Measurements from ENCODE around the gene DGAT2. TPM values are rescaled to one million over a fixed set of nuclear protein-coding genes. Genes with fewer than 3 reads are reported as not detected.

The DGAT2 gene
- total RNA-seq, 1 donor from 2014 or later = 7.4 TPM

DNA sequence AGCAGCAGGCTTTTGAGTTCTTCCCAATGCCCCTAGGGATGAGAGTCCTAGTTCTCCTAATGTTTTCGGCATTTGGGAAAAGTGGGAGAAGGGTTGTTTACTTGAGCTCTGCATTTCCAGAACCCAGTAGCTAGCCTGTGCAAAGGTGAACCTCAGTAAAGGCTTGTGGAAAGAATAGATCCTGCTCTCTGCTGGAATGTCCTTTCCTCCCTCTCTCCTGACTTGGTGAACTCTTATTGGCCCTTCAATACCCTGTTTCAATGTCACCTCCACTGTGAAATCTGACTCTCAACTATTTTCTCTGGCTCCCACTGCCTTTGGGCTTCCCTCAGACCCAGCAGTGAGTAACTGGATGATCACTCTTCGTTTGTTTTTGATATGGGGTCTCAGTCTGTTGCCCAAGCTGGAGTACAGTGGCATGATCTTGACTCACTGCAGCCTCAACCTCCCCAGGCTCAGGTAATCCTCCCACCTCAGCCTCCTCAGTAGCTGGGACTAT is 44.0 kb downstream of the DGAT2 start:
- TF ChIP-seq, protein P1, sequence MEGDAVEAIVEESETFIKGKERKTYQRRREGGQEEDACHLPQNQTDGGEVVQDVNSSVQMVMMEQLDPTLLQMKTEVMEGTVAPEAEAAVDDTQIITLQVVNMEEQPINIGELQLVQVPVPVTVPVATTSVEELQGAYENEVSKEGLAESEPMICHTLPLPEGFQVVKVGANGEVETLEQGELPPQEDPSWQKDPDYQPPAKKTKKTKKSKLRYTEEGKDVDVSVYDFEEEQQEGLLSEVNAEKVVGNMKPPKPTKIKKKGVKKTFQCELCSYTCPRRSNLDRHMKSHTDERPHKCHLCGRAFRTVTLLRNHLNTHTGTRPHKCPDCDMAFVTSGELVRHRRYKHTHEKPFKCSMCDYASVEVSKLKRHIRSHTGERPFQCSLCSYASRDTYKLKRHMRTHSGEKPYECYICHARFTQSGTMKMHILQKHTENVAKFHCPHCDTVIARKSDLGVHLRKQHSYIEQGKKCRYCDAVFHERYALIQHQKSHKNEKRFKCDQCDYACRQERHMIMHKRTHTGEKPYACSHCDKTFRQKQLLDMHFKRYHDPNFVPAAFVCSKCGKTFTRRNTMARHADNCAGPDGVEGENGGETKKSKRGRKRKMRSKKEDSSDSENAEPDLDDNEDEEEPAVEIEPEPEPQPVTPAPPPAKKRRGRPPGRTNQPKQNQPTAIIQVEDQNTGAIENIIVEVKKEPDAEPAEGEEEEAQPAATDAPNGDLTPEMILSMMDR (IDR thresholded peaks at IDR 0.05) = no peak
- H3K4me1 ChIP-seq = peaks cover 26% of the 10 kb centered on the region
- DNase-seq (no peak), ATAC-seq (no peak)
- H3K4me3 ChIP-seq = no peak overlapping the region
- H3K9me3 ChIP-seq = no peaks in the 10 kb centered on the region
- H3K27me3 ChIP-seq (ENCODE audit: low read depth) = no peaks in the 10 kb centered on the region
- H3K36me3 ChIP-seq = no peaks in the 10 kb centered on the region
- H3K27ac ChIP-seq = no peak overlapping the region
- intact Hi-C loops (cut with DNase I) = no loop called here

DNA sequence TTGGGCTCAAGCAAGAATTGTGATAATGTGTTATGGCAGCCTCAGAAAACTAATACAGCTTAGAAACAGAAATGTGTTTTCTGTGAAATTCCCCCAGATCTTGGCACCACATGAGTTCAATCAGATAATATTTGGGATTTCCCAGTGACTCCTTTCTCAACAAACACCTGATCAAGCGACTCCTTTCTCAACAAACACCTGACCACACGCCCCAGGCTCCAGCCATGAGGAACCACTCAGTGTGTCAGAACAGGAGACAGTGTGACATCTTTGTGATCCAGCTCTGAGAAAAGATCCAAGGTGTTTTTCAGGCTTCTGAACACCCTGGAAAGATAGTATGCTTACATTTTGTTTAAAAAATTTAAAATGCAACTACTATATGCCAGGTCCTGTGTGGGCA is 44.5 kb downstream of the DGAT2 start:
- intact Hi-C loops (cut with DNase I) = no loop called here
- Histone ChIP-seq H3K27ac (peak overlapping the region; percentile 13), H3K4me3 (no peak overlapping the region), H3K9me3 (no peaks in the 10 kb centered on the region), H3K36me3 (no peaks in the 10 kb centered on the region), H3K4me1 (peaks cover 30% of the 10 kb centered on the region), H3K27me3 (ENCODE audit: low read depth) (no peaks in the 10 kb centered on the region)
- DNase-seq = no peak
- no peak for ATAC-seq
- TF ChIP-seq, protein P1 (IDR thresholded peaks at IDR 0.05) = no peak

DNA sequence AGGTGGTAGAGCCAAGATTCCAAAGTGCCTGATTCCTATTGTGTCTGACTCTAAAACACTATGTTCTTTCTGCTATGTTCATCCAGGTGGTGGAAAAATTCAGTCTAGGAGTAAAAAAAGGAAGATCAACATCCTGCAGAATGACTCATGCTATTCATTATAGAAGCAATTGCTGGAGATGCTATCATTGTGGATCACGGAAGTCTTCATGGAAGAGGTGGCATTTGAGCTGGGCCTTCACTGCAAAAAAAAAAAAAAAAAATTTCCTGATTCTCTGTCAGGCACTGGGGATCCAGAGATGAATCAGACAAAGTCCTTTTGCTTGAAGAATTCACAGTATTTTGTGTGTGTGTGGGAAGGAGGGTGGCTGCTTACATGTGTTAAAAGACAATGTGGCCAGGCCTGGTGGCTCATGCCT is 45.1 kb downstream of the DGAT2 start:
- DNase-seq = no peak
- ATAC-seq = no peak
- H3K36me3 ChIP-seq = no peaks in the 10 kb centered on the region
- peaks cover 33% of the 10 kb centered on the region for H3K4me1 ChIP-seq
- H3K4me3 ChIP-seq = peak overlapping the region; percentile 93
- intact Hi-C loops (cut with DNase I) = no loop called here
- no peaks in the 10 kb centered on the region for H3K9me3 ChIP-seq
- peak overlapping the region; percentile 95 for H3K27ac ChIP-seq
- TF ChIP-seq, protein P1 (IDR thresholded peaks at IDR 0.05) = no peak
- no peaks in the 10 kb centered on the region for H3K27me3 ChIP-seq (ENCODE audit: low read depth)

DNA sequence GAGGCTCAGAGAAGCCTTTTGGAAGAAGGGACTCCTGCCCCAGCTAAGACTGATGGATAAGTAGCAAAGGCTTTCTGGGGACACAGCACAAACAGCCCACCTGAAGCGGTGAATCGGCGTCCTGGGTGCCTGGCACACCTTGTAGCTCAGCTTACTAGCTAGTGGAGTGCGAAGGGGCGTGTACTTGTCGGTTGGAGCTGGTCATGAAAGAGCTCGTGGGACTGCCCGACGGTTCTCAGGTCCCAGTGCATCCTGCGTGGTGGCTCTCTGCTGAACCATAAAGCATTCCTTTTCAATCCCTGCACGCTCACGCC is 45.7 kb downstream of the DGAT2 start:
- peaks cover 40% of the 10 kb centered on the region for H3K4me1 ChIP-seq
- H3K27me3 ChIP-seq (ENCODE audit: low read depth) = no peaks in the 10 kb centered on the region
- H3K4me3 ChIP-seq = peak overlapping the region; percentile 93
- intact Hi-C loops (cut with DNase I) = no loop called here
- no peaks in the 10 kb centered on the region for H3K36me3 ChIP-seq
- DNase-seq (no peak), ATAC-seq (peak; percentile 70)
- TF ChIP-seq, protein P1 (IDR thresholded peaks at IDR 0.05) = no peak
- H3K9me3 ChIP-seq = no peaks in the 10 kb centered on the region
- peak overlapping the region; percentile 95 for H3K27ac ChIP-seq

DNA sequence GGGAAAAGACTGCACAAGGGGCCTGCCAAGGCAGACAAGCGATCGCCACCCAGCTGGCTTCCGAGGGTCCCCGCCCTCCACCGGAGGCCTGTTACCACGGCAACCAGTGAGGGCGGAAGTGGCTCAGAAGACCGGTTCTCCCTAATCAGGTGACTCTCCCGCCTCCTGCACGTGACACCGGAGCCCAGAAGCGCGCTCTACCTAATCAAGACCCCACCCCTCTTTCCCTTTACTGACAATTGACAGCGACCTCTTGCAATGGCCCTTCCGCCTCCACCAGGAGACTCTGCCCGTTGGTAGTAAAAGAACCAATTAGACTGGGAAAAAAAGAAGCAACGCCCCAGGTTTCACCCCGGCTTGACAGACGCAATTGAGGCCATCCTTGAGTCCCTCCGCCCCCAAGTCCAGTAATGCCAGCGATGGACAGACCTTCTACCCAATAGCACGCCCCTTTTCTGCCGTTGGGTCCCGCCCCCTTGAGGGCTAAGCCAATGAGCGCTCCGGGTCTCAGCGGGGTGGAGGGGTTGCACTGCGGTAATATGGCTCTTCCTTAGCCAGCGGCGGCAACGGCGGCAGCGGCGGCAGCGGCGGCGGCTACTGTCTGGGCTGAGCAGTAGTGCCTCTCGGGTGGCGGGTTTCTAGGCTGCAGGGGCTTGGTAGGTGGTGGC is 46.2 kb downstream of the DGAT2 start, which contains the start of gene UVRAG:
Gene UVRAG (plus strand): TSS at position 534 of the 668 bp plus-strand sequence. CDS start 198 bp downstream, outside the sequence.
- H3K27me3 ChIP-seq (ENCODE audit: low read depth) = no peaks in the 10 kb centered on the region
- peaks cover 40% of the 10 kb centered on the region for H3K4me1 ChIP-seq
- DNase-seq (peak; percentile 98), ATAC-seq (peak; percentile 98)
- peak within 1 kb of the TSS; percentile 93 for H3K4me3 ChIP-seq
- TF ChIP-seq, protein P1 (IDR thresholded peaks at IDR 0.05) = peak; percentile 13
- no peaks in the 10 kb centered on the region for H3K9me3 ChIP-seq
- peak within 1 kb of the TSS; percentile 95 for H3K27ac ChIP-seq
- H3K36me3 ChIP-seq = no peaks in the 10 kb centered on the region
- intact Hi-C loops (cut with DNase I) = no loop called here

Measured in lower lobe of right lung (tissue), 2 donors.